Activated CD4-positive, alpha-beta T cell treated with anti-CD3 and anti-CD28 coated beads, Interleukin-2, amount 50 U/mL, for 48 hours (primary cell): Measurements from ENCODE around the gene FGD2.
"Not testable (repeated sequence)": the region's sequence is repeated elsewhere in the genome, so short reads cannot be mapped to it uniquely, and the experiment has no call there.

Experiments
- DNase-seq, 2 experiments: peaks; one replicate each; pipeline ENCODE4 v3.0.0-alpha.2; 2020

FGD2 gene

DNA sequence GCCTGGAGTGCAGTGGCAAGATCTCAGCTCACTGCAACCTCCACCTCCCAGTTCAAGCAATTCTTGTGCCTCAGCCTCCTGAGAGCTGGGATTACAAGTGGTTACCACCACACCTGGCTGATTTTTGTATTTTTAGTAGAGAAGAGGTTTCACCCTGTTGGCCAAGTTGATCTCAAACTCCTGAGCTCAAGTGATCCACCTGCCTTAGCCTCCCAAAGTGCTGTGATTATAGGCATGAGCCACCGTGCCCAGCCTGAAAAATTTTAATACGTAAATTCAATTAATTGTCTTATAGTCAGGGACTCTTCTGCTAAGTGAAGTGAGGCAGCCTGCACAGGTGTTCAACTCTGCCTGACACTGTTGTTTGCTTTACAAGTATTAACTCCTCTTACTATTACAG is 15.1 kb upstream of the FGD2 start:
- not testable (repeated sequence) for DNase-seq

DNA sequence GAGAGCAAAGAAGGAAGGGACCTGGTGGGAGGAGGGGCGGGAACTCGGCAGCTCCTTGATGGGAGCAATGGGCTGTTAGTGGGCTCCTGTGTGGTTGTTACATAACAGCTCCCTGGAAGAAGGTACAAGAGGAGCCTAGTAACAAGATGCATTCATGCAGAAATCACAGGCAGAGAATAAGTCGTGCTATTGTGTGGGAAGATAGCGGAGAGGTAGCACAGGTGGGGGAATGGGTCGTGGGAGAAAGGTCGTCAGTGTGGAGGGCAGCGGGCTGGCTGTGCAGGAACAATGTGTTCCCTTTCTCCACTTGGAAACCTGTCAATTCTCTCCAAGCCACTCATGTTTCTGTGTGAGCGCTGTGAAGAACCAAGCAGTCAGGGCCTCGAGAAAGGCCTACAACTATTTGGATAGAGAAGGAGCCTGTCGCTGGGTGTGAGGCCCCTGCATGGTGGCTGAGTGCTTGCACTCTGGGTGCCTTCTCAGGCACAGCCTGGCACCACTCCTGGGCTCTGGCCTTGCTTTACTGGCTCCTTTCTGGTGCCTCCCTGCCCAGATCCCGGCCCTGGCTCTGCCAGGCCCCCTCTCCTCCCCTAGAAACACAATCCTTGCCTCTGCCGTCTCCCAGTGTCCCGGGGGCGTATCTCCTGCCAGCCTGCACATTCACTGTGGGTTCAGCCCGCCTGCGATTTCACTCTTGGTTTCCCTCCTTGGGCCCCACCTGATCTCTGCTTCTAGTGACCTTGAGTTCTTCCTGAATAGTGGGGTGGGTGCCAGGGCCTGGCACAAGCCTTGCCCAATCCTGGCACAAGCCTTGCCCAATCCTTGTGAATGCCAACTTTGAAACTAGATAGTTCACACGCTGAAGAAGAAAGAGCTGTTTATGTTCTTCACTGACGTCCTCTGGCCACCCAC is 7.4 kb upstream of the FGD2 start:
- DNase-seq: no peak

DNA sequence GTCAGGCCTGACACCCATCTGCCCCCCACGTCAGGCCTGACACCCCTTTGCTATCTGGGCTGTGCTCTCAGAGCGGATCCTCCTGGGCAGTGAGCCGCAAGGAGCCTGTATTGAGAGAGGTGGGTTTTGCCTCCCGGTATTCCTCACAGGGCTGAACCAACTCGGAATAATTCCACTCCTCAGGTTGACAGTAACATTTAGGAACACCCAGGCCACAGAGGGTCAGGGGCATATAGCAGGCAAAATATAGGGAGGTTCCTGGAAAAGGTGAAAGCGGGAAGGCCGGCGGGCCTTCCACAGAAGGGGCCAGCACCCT is 6.8 kb upstream of the FGD2 start:
- no peak for DNase-seq

DNA sequence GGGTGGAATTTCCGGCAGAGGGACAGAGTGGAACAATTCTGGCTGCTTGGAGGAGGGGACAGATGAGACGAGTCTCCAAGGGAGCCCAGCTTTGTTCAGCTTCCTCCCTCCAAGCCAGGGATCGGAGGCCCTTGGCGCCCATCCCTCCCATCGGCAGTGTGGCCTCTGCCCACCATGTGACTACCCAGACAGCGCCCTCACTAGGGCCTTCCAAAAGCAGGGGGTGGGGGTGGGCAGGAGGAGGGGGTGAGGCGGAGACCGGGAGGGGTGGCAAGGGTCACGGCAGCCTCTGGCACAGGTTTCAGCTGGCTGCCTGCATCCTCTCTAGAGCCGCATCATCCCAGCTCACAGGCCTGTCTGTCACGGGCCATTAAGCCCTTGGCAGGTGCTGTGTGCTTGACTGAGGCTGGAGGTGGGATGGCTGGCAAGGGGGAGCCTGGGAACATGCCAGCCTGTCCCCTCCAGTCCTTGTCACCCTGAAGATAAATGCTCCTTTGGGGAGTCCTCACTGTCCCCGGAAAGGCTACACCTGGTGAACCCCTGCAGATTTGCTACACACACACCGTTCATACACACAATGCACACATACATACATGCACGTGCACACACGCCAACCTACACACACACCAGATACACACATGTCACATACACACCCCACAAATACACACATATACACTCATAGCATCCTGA is 6.2 kb upstream of the FGD2 start:
- DNase-seq: no peak

DNA sequence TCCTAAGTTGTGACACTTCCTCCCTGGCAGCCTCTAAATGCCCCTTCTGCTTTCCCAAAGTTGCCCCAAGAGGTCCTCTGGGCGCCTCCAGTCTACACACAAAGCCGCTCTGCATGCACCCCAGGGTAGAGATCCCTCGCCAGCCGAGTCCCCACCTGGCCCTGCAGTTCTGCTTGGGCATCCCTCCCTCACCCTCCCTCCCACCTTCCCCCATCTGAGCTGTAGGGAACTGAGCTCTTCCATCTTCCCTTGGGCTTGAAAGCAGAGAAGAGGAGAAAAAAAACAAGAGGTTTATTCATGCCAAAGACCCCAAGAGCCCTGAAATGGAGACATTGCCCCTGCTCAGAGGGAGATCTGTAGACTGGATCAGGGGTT is 5.7 kb upstream of the FGD2 start:
- no peak for DNase-seq

DNA sequence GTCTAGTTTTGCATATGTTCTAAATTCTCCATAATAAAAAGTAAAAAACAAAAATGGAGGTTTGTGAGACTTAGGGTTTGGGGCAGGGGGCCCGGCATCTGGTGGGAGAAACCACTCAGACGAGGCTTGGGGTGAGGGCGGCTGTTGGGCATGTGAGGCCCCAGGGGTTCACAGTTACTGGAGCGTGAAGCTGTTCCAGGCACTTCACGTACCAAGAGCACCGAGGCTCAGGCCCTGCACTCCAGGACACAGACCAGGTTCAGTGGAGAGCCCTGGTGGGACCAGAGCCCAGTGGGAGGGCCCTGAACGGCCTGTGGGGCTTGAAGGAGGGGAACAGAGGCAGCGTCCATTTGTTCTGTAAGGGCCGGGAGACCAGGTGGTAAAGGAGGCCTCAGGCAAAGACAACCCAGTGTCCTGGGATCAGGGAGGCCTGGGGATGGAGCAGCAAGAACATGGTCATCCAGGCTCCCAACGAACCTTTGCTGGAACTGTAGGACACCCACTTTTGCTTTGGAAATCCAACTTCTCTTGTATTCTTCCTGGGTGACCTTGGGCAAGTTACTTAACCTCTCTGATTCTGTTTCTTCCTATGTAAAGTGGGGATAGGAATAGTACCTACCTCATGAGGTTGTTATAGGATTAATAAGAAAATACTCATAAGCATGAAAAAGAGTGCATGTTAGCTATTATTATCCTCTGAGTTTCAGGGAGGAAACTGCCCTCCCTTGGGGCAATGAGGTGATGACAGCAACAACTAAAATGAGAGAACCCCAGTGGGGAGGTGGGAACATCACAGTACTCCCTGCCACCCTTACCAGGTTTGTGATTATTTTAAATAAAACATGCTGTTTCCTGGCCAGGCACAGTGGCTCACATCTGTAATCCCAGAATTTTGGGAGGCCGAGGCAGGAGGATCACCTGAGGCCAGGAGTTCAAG is 1.1 kb upstream of the FGD2 start:
- DNase-seq: no peak

DNA sequence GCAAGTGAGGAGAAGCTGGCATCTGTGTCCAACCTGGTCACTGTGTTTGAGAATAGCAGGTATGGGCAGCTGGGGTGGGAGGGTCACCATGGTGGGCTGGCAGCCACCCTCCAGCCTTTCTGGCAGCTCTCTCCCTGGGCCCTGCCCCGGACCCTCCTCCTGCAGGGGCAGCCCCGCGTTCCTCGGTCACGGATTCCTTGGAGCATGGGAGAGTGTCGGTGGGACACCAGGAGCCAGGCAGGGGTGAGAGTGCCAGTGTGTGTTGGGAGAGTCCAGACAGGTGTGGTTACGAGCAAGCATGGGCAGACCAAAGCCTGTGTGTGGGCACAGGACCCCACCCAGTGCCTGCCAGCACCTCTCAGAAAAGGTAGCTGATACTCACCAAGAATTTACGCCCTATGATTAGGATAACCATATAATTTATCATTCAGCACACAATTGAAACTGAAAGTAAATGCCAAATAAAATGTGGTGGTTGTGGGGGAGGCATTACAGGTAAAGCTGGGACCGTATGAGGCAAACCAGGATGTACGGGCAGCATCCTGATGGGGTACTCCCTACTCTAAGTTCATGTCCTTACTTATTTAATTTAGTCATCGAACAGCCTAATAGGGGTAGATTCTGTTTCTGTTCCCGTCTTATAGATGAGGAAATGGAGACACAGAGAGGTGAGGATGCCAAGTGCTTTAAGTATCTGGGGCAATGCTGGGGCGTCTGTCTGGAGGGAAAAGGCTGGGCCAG is 542 bp downstream of the FGD2 start:
- no peak for DNase-seq

DNA sequence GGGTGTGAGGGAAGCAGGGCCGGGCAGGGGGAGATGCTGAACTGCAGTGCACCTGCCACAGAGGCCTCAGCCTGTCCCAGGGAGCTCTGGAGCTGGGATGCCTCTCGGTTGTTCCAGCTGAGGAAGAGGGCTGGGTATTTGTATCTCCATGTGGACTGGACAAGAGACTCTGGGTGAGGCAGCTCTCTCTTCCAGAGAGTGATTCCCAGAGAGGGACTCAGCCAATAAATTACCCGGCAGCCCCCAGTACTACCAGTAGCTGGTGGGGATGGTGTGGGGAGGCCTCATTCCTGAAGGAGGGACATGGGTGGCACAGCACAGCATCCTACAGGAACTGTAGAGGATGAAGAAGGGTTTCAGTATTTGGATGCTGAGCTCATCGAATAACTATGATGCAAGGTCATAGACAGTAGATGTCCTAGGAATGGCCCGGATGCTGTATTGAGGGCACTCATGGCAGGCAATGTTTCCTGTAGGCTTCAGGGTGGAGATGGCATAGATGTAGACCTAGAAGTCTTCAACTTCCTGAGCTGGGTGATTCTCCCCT is 1.4 kb downstream of the FGD2 start:
- no peak for DNase-seq

DNA sequence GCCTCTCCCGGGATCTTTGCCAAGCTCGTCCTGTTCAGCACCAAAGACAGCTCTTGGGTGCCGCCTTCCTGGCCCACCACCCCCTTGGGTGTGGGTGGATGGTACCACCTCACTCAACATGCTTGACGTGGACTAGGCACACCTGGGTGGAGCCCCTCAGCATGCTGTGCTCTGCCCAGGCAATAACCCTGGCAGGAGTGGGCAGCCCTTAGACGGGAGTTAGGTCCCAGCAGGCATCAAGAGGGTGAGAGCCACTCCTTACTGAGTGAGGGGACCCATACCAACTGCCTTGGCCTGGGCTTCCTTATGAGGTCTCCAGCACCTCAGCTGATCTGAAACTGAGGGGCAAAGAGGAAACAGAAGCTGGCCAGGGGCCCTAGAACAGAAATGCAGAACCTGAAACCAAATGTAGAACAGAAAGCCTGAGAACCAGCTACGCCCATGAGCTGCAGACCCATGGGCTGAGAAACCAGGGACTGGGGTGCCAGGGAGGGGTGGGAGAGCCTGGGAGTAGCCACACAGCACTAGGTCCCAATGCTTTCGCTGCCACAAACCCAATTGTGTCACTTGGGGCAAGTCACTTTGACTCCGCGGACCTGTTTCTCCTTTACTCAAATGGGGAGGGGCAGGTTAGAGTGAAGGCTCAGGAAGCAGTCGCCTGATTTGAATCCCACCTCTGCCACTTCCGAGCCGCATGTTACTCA is 2.0 kb downstream of the FGD2 start:
- DNase-seq: no peak

DNA sequence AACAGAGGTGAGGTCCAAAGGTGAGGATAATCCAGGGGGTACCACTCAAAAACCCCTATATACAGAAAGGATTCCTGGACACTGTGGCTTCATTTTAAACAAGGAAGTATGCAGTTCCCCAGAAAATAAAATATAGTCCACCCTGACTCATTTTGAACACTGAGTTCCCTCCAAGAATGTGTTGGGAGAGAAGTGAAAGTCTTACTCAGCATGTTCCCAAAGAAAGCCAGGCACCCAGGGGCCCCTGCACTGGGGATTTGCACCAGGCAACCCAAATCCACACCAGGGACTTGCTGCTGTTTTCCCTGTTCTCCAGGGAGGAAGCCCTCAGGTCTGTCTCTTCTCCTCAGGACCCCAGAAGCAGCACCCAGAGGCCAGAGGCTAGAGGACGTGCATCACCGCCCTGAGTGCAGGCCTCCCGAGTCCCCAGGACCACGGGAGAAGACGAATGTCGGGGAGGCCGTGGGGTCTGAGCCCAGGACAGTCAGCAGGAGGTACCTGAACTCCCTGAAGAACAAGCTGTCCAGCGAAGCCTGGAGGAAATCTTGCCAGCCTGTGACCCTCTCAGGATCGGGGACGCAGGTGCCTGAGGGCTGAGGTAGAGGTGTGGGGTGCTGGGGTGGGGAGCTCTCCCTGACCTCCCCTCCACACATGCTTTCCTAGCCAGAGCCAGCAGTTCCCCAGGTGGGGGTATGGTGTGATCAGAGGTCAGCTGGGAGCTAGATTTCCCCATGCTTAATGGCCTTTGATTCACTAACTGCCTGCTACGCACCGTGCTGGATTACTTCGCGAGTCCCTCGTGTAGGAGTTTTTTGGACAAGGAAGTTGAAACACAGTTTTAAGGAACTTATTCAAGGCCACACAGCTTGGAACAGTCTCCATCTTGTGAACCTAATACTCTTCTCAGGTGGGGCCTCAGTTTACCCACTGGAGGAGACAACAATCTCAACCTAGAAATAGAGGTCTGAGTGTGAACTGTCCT is 3.3 kb downstream of the FGD2 start:
- DNase-seq: no peak

DNA sequence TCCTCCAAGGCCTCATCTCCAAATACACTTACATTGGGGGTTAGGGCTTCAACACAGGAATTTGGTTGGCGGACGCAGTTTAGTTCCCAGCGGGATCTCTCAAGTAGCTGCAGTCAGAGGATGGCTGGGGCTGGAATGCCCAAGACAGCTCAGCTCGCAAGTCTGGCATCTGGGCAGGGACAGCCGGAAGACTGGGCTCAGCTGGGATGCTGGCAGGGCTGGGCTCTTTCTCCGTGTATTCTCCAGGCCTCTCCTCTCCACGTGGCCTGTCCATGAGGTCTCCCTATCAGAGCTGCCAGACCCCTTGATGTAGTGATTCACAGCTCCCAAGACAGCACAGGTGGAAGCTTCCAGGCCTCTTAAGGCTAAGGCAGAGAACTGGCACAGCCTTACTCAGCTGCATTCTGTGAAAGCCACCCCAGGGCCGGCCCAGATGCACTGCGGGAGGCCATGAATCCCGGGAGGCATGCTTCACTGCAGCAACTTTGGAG is 5.0 kb downstream of the FGD2 start:
- no peak for DNase-seq

DNA sequence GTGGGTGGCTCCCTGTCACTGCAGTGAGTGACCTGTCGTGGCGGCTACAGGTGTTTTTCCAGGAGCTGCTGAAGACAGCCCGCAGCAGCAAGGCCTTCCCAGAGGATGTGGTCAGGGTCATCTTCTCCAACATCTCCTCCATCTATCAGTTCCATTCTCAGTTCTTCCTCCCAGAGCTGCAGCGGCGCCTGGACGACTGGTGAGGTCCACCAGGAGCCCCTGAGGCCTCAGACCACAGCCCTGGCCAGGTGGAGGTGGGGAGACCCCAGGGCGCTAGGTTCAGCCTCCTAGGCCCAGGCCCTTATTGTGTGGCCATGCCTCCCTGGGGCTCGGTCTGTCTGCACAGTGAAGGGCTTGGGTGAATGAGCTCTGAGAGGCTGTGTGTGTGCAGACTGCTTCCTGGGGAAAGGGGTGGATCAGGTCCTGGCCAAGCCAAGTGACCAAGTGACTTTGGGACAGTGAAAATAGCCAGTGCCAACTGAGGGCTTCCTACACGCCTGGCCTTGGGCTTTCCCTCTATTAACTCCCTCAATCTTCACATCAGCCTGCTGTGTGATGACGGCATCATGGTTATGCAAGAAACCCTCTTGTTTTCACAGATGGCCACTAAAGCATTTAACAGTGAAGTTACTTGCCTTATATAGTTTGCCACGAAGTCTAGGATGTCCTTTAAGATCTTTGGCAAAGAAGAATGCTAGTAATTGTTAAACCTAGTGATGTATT is 6.4 kb downstream of the FGD2 start:
- no peak for DNase-seq

DNA sequence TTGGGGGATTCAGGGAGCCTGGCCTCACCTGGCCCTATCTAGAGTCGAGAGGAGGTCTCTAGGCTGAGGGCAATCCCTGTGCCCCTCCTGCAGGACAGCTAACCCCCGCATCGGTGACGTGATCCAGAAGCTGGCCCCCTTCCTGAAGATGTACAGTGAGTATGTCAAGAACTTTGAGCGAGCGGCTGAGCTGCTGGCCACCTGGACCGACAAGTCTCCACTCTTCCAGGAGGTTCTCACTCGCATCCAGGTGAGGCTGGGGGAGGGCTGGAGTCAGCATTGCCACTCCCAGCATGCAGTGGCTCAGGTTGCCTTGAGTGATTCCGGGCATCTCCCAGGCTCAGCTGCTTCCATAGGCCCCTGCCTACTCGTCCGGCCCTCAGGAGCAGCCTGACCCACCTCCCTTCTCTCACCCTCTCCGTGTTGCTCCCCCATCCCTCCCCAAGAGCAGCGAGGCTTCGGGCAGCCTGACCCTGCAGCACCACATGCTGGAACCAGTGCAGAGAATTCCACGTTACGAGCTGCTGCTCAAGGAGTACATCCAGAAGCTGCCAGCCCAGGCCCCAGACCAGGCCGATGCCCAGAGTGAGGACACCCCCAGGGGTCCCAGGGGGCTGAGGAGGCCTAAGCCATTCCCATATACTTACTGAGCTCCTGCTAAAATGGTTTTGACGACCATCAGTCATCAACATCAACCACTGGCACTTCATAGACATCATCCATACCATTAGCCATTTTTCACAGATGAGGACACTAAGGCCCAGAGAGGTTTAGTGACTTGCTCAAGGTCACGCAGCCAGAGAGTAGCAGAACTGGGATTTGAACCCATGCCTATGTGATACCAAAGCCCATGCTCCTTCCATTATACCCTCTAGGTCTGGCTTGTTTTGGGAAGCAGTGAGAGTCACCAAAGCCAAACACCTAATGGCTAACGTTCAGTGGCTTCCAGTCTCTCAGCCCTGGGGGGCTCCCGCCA is 8.3 kb downstream of the FGD2 start:
- no peak for DNase-seq

DNA sequence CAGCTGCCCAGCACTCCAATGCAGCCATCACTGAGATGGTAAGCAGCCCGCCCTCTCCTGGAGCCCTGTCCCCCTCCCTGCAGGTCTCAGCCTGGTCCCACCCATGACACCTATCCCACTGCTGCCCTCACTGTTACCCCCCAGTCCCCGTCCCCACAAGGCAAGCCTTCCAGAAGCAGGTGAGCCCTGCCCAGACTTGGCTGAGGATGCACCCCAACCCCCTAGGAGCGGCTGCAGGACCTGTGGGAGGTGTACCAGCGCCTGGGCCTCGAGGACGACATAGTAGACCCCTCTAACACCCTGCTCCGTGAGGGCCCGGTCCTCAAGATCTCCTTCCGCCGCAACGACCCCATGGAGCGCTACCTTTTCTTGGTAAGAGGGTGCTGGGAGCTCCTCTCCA is 9.2 kb downstream of the FGD2 start:
- DNase-seq: no peak

DNA sequence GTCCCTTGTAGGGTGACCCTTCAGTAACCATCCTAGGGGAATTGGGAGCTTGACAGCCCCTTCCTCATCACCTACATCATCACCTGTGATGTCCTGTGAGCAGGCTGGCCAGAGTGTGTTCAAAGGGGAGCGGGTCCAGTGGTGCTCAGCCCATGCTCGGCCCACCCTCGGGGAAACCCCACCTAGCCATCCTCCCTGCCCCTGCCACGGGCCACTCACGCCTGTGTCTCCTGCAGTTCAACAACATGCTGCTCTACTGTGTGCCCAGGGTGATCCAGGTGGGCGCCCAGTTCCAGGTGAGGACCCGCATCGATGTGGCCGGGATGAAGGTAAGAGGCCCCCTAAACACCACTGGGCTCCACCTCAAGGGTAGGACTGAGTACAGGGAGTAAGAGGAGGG is 10.1 kb downstream of the FGD2 start:
- no peak for DNase-seq

DNA sequence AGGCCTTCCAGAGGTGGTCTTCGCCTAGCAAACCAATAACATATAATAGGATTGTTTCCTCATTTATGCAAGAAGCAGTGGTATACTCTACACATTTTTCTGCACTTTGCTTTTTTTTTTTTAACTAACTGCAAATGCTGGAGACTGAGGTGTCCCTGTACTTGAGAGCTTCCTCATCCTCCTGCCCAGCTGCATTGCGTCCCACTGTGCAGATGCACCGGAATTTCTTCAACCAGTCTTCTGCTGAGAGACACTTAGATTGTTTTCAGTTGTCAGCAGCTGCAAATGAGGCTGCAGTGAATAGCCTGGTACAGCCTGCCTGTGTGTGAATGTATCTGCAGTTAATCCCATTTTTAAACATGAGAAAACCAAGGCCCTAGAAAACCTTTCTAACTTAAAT is 11.5 kb downstream of the FGD2 start:
- DNase-seq: no peak

DNA sequence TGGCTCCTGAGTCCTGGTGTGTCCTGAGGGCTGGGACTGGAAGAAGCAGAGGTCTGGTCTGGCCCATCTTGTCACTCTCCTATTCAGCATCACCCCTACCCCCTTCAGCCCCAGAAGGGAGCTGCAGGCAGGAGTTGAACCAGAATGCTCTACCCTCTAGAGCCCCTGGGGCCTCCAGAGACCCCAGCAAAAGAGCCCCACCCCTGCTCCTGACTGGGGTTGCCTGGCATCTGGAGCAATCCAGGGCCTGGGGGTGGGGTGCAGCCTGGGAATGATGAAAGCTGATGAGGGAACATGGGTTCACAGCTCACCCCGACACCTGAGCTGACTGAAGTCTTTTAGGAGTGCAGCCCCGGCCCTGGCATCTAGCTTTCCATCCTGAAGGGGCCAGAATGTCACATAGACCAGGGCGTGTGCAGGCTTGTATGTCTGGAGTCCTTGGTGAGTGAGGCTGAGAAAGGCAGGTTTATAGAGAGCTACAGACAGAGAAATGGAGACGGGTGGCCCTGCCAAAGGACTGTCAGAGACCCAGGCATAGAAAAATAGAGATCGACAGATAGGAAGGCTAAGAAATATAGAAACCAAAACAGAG is 12.2 kb downstream of the FGD2 start:
- no peak for DNase-seq
